SK-N-SH treated with all-trans-retinoic acid at 6 μM for 48 hours (cell line): ENCODE data around the gene RPA1.

Experiments used
- ATAC-seq: fragments of 200-7000 bp; cut with Tn5 transposase; 3 replicates; pipeline ENCODE4 v1.9.1; 2020; ENCODE audit warnings: mild to moderate bottlenecking, moderate library complexity
- ARNTL ChIP-seq: fragments of 450-650 bp; formaldehyde crosslinking; IDR thresholded peaks from 2 replicates; pipeline ENCODE4 v1.5.0; 2020; ENCODE audit warnings: low read depth, mild to moderate bottlenecking, moderate library complexity, borderline replicate concordance
- BACH2 ChIP-seq: fragments of 250-450 bp; sonication (Bioruptor Pico); IDR thresholded peaks from 2 replicates; pipeline ENCODE4 v1.9.0; 2021; ENCODE audit warnings: mild to moderate bottlenecking, borderline replicate concordance
- CSDC2 ChIP-seq: fragments of 250-450 bp; sonication (Bioruptor Pico); IDR thresholded peaks from 2 replicates; pipeline ENCODE4 v1.5.0; 2020; ENCODE audit warnings: mild to moderate bottlenecking, moderate library complexity
- ESRRG ChIP-seq: fragments of 250-450 bp; sonication (Bioruptor Pico); IDR thresholded peaks from 2 replicates; pipeline ENCODE4 v1.6.1; 2021; ENCODE audit warnings: mild to moderate bottlenecking
- GLIS3 ChIP-seq: fragments of 250-450 bp; sonication (Bioruptor Pico); IDR thresholded peaks from 2 replicates; pipeline ENCODE4 v1.5.0; 2020; ENCODE audit warnings: mild to moderate bottlenecking, moderate library complexity
- ISL1 ChIP-seq: fragments of 250-450 bp; sonication (Bioruptor Pico); IDR thresholded peaks from 2 replicates; pipeline ENCODE4 v2.1.2; 2022; ENCODE audit warnings: mild to moderate bottlenecking, moderate library complexity
- OSR1 ChIP-seq: fragments of 250-450 bp; sonication (Bioruptor Pico); IDR thresholded peaks from 2 replicates; pipeline ENCODE4 v1.8.0; 2022; ENCODE audit warnings: moderate library complexity, mild to moderate bottlenecking, inconsistent platforms
- PPARA ChIP-seq: fragments of 250-450 bp; sonication (Bioruptor Pico); IDR thresholded peaks from 2 replicates; pipeline ENCODE4 v1.5.0; 2020; ENCODE audit warnings: mild to moderate bottlenecking, borderline replicate concordance
- RARB ChIP-seq: fragments of 250-450 bp; sonication (Bioruptor Pico); IDR thresholded peaks from 2 replicates; pipeline ENCODE4 v1.8.0; 2021; ENCODE audit warnings: mild to moderate bottlenecking, moderate library complexity
- SNAI2 ChIP-seq: fragments of 250-450 bp; sonication (Bioruptor Pico); IDR thresholded peaks from 2 replicates; pipeline ENCODE4 v1.5.0; 2020; ENCODE audit warnings: mild to moderate bottlenecking, moderate library complexity
- TCF4 ChIP-seq: fragments of 250-450 bp; sonication (Bioruptor Pico); IDR thresholded peaks from 2 replicates; pipeline ENCODE4 v1.8.0; 2021; ENCODE audit warnings: mild to moderate bottlenecking, moderate library complexity, borderline replicate concordance
- TOX ChIP-seq: fragments of 250-450 bp; sonication (Bioruptor Pico); IDR thresholded peaks from 2 replicates; pipeline ENCODE4 v1.8.0; 2021; ENCODE audit warnings: mild to moderate bottlenecking, moderate library complexity, borderline replicate concordance
- ZC3H10 ChIP-seq: fragments of 250-450 bp; sonication (Bioruptor Pico); IDR thresholded peaks from 2 replicates; pipeline ENCODE4 v1.5.1; 2021; ENCODE audit warnings: mild to moderate bottlenecking, moderate library complexity
- ZFP3 ChIP-seq: fragments of 250-450 bp; sonication (Bioruptor Pico); IDR thresholded peaks from 2 replicates; pipeline ENCODE4 v1.5.0; 2020; ENCODE audit warnings: mild to moderate bottlenecking, moderate library complexity
- ZFP30 ChIP-seq: fragments of 450-650 bp; formaldehyde crosslinking; IDR thresholded peaks from 2 replicates; pipeline ENCODE4 v1.5.0; 2022; ENCODE audit warnings: mild to moderate bottlenecking, moderate library complexity
- ZNF565 ChIP-seq: fragments of 450-650 bp; formaldehyde crosslinking; conservative IDR thresholded peaks from 2 replicates; pipeline ENCODE4 v1.5.0; 2020; ENCODE audit warnings: low read depth, mild to moderate bottlenecking, moderate library complexity
- ZNF70 ChIP-seq: fragments of 450-650 bp; formaldehyde crosslinking; IDR thresholded peaks from 2 replicates; pipeline ENCODE4 v1.5.0; 2020; ENCODE audit warnings: mild to moderate bottlenecking, moderate library complexity
- ZNF8 ChIP-seq: fragments of 450-650 bp; formaldehyde crosslinking; IDR thresholded peaks from 2 replicates; pipeline ENCODE4 v1.5.0; 2020; ENCODE audit warnings: mild to moderate bottlenecking, moderate library complexity
- TF ChIP-seq, protein P1 (sequence below): fragments of 250-450 bp; sonication (Bioruptor Pico); IDR thresholded peaks from 2 replicates; pipeline ENCODE4 v1.5.1; 2020; ENCODE audit warnings: low read depth, mild to moderate bottlenecking, moderate library complexity
- TF ChIP-seq, protein P2 (sequence below): fragments of 250-450 bp; sonication (Bioruptor Pico); IDR thresholded peaks from 2 replicates; pipeline ENCODE4 v1.5.0; 2020; ENCODE audit warnings: mild to moderate bottlenecking, moderate library complexity
- TF ChIP-seq, protein P3 (sequence below): fragments of 250-450 bp; sonication (Bioruptor Pico); IDR thresholded peaks from 2 replicates; pipeline ENCODE4 v1.8.0; 2021; ENCODE audit warnings: low read depth, mild to moderate bottlenecking, moderate library complexity, borderline replicate concordance
- TF ChIP-seq, protein P4 (sequence below): fragments of 250-450 bp; sonication (Bioruptor Pico); IDR thresholded peaks from 2 replicates; pipeline ENCODE4 v1.8.0; 2020; ENCODE audit warnings: mild to moderate bottlenecking, moderate library complexity, borderline replicate concordance

The RPA1 gene

DNA sequence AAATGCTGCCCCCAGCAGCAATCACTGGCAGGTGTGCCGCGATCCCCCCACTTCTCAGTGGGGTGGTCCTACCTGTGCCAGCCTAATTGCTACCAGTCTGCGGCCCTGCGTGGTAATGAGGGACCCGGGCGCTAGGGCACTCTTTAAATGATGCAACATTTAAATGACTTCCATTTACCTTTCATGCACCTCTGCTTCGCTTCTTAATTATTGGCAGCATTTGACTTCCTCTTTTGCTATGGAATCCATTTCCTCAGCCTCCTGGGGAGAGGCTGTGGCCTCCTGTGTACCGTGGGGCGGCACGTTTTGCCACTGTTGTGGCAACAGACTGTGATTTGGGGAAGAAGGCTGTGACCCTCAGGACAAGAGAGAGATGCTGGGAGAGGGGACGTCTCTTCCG is 86.1 kb downstream of the RPA1 start:
- no peak for ATAC-seq
- TF ChIP-seq ZC3H10 (CRISPR knock-in tag) = no peak
- no peak for TF ChIP-seq ZFP3 (CRISPR knock-in tag)
- no peak for TF ChIP-seq TOX (CRISPR knock-in tag)
- TF ChIP-seq, protein P1, sequence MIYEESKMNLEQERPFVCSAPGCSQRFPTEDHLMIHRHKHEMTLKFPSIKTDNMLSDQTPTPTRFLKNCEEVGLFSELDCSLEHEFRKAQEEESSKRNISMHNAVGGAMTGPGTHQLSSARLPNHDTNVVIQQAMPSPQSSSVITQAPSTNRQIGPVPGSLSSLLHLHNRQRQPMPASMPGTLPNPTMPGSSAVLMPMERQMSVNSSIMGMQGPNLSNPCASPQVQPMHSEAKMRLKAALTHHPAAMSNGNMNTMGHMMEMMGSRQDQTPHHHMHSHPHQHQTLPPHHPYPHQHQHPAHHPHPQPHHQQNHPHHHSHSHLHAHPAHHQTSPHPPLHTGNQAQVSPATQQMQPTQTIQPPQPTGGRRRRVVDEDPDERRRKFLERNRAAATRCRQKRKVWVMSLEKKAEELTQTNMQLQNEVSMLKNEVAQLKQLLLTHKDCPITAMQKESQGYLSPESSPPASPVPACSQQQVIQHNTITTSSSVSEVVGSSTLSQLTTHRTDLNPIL (CRISPR knock-in tag) = no peak
- no peak for TF ChIP-seq ZNF565 (CRISPR knock-in tag)
- TF ChIP-seq RARB (CRISPR knock-in tag) = no peak
- TF ChIP-seq ARNTL (CRISPR knock-in tag) = no peak
- TF ChIP-seq OSR1 (CRISPR knock-in tag) = no peak
- no peak for TF ChIP-seq ZNF8
- no peak for TF ChIP-seq ESRRG
- no peak for TF ChIP-seq ZNF70 (CRISPR knock-in tag)
- no peak for TF ChIP-seq ISL1 (CRISPR knock-in tag)
- TF ChIP-seq, protein P2, sequence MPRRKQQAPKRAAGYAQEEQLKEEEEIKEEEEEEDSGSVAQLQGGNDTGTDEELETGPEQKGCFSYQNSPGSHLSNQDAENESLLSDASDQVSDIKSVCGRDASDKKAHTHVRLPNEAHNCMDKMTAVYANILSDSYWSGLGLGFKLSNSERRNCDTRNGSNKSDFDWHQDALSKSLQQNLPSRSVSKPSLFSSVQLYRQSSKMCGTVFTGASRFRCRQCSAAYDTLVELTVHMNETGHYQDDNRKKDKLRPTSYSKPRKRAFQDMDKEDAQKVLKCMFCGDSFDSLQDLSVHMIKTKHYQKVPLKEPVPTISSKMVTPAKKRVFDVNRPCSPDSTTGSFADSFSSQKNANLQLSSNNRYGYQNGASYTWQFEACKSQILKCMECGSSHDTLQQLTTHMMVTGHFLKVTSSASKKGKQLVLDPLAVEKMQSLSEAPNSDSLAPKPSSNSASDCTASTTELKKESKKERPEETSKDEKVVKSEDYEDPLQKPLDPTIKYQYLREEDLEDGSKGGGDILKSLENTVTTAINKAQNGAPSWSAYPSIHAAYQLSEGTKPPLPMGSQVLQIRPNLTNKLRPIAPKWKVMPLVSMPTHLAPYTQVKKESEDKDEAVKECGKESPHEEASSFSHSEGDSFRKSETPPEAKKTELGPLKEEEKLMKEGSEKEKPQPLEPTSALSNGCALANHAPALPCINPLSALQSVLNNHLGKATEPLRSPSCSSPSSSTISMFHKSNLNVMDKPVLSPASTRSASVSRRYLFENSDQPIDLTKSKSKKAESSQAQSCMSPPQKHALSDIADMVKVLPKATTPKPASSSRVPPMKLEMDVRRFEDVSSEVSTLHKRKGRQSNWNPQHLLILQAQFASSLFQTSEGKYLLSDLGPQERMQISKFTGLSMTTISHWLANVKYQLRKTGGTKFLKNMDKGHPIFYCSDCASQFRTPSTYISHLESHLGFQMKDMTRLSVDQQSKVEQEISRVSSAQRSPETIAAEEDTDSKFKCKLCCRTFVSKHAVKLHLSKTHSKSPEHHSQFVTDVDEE (CRISPR knock-in tag) = no peak
- TF ChIP-seq, protein P3, sequence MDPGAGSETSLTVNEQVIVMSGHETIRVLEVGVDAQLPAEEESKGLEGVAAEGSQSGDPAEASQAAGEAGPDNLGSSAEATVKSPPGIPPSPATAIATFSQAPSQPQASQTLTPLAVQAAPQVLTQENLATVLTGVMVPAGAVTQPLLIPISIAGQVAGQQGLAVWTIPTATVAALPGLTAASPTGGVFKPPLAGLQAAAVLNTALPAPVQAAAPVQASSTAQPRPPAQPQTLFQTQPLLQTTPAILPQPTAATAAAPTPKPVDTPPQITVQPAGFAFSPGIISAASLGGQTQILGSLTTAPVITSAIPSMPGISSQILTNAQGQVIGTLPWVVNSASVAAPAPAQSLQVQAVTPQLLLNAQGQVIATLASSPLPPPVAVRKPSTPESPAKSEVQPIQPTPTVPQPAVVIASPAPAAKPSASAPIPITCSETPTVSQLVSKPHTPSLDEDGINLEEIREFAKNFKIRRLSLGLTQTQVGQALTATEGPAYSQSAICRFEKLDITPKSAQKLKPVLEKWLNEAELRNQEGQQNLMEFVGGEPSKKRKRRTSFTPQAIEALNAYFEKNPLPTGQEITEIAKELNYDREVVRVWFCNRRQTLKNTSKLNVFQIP (CRISPR knock-in tag) = no peak
- no peak for TF ChIP-seq TCF4 (CRISPR knock-in tag)
- no peak for TF ChIP-seq BACH2
- TF ChIP-seq CSDC2 = no peak
- TF ChIP-seq ZFP30 (CRISPR knock-in tag) = no peak
- TF ChIP-seq GLIS3 (CRISPR knock-in tag) = no peak
- TF ChIP-seq SNAI2 (CRISPR knock-in tag) = no peak

DNA sequence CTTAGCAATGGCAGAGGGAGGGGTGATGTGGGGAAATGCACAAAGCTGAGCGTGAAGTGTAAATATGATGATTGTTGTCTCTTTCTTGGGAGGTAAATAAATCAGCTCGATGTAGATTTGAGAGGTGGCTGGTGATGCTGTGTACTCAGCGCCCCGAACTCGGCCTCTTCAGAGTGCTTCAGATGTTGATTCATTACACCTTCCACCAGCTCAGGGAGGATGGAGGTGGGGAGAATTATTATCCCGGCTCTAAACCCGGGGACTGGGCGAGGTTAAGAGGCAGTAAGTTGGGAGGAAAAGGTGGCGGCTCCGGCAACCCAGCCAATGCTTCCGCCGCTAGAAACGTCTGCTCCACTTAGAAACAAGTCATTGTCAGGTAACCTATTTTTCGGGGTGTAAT is 86.5 kb downstream of the RPA1 start:
- TF ChIP-seq ESRRG (no peak), SNAI2 (CRISPR knock-in tag) (no peak), ZNF8 (no peak), CSDC2 (no peak), GLIS3 (CRISPR knock-in tag) (no peak), BACH2 (no peak), ISL1 (CRISPR knock-in tag) (no peak), OSR1 (CRISPR knock-in tag) (no peak), ZFP30 (CRISPR knock-in tag) (no peak), TCF4 (CRISPR knock-in tag) (no peak), ZNF565 (CRISPR knock-in tag) (no peak), PPARA (no peak), ZFP3 (CRISPR knock-in tag) (no peak), TOX (CRISPR knock-in tag) (no peak)
- TF ChIP-seq, protein P4, sequence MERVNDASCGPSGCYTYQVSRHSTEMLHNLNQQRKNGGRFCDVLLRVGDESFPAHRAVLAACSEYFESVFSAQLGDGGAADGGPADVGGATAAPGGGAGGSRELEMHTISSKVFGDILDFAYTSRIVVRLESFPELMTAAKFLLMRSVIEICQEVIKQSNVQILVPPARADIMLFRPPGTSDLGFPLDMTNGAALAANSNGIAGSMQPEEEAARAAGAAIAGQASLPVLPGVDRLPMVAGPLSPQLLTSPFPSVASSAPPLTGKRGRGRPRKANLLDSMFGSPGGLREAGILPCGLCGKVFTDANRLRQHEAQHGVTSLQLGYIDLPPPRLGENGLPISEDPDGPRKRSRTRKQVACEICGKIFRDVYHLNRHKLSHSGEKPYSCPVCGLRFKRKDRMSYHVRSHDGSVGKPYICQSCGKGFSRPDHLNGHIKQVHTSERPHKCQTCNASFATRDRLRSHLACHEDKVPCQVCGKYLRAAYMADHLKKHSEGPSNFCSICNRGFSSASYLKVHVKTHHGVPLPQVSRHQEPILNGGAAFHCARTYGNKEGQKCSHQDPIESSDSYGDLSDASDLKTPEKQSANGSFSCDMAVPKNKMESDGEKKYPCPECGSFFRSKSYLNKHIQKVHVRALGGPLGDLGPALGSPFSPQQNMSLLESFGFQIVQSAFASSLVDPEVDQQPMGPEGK (CRISPR knock-in tag) = no peak
- TF ChIP-seq, protein P1 (CRISPR knock-in tag) = no peak
- TF ChIP-seq, protein P3 (CRISPR knock-in tag) = no peak
- TF ChIP-seq, protein P2 (CRISPR knock-in tag) = no peak
- TF ChIP-seq, all 23 proteins: peak for 0
- no peak for ATAC-seq
